Common myeloid progenitor, CD34-positive (primary cell): Measurements from ENCODE around the gene PAFAH2.
"Not testable (repeated sequence)": the region's sequence is repeated elsewhere in the genome, so short reads cannot be mapped to it uniquely, and the experiment has no call there.

Experiments
- CTCF ChIA-PET: fragments of 350-600 bp; sonication (Branson Sonifier 250); formaldehyde crosslinking; loops from one replicate; lab custom pipeline; 2021; ENCODE audit warnings: antibody characterized with exemption; lab: Charles Lee
- POLR2A ChIA-PET: fragments of 350-600 bp; sonication (Branson Sonifier 250); formaldehyde crosslinking; loops from one replicate; lab custom pipeline; 2021; ENCODE audit warnings: antibody characterized with exemption; lab: Charles Lee
- DNase-seq, 3 donors: peaks; one replicate each; pipeline versions ENCODE4 v3.0.0 to v3.0.0-alpha.2; 2013
- H3K27ac ChIP-seq, 2 experiments: 1 replicate in 1 of 2; 2 replicates in 1 of 2; pipeline ENCODE4 v1.7.0; 2013; ENCODE audit warnings: inconsistent platforms in 2 of 2, low read length in 2 of 2, mild to moderate bottlenecking in 2 of 2, low read depth in 1 of 2, moderate library complexity in 1 of 2; ENCODE audit not compliant: severe bottlenecking in 2 of 2, insufficient read depth in 1 of 2, poor library complexity in 1 of 2
- H3K27me3 ChIP-seq, 5 experiments: replicated peaks in 2 of 5; 1 replicate in 3 of 5; 2 replicates in 2 of 5; pipeline versions ENCODE4 v1.6.1 to v1.7.0; 2013; ENCODE audit warnings: low read length in 4 of 5, mild to moderate bottlenecking in 2 of 5, moderate library complexity in 2 of 5, inconsistent platforms in 1 of 5; ENCODE audit not compliant: insufficient read depth in 5 of 5, control insufficient read depth in 4 of 5
- H3K36me3 ChIP-seq, 4 experiments: 1 replicate in 2 of 4; 2 replicates in 2 of 4; pipeline versions ENCODE4 v1.6.1 to v1.7.0; 2013; ENCODE audit warnings: low read length in 3 of 4, control low read depth in 1 of 4, mild to moderate bottlenecking in 1 of 4; ENCODE audit not compliant: control insufficient read depth in 4 of 4, insufficient read depth in 4 of 4
- H3K4me1 ChIP-seq, 4 experiments: 1 replicate in 3 of 4; 2 replicates in 1 of 4; pipeline versions ENCODE4 v1.6.1 to v1.7.1; 2013; ENCODE audit warnings: low read length in 3 of 4, mild to moderate bottlenecking in 3 of 4, control low read depth in 1 of 4, inconsistent platforms in 1 of 4, moderate library complexity in 1 of 4; ENCODE audit not compliant: control insufficient read depth in 4 of 4, insufficient read depth in 4 of 4; ENCODE audit errors: control extremely low read depth in 1 of 4
- H3K4me3 ChIP-seq, 7 experiments: 1 replicate in 4 of 7; 2 replicates in 3 of 7; pipeline versions ENCODE4 v1.5.1 to v1.7.0; 2013; ENCODE audit warnings: mild to moderate bottlenecking in 7 of 7, low read length in 6 of 7, moderate library complexity in 6 of 7, inconsistent platforms in 2 of 7, low read depth in 2 of 7, control low read depth in 1 of 7; ENCODE audit not compliant: insufficient read depth in 4 of 7, control insufficient read depth in 1 of 7; ENCODE audit errors: extremely low read depth in 1 of 7
- H3K9me3 ChIP-seq, 5 experiments: 1 replicate in 4 of 5; 2 replicates in 1 of 5; pipeline versions ENCODE4 v1.6.1 to v1.7.1; 2013; ENCODE audit warnings: low read length in 4 of 5, mild to moderate bottlenecking in 2 of 5, inconsistent platforms in 1 of 5, low read depth in 1 of 5, moderate library complexity in 1 of 5; ENCODE audit not compliant: control insufficient read depth in 4 of 5, insufficient read depth in 2 of 5; ENCODE audit errors: control extremely low read depth in 1 of 5
- WGBS: methylation state at CpG from one replicate; pipeline ENCODE4 v1.1.5; 2013; ENCODE audit not compliant: insufficient coverage; 5-methylcytosine and 5-hydroxymethylcytosine counted together

PAFAH2 gene

DNA sequence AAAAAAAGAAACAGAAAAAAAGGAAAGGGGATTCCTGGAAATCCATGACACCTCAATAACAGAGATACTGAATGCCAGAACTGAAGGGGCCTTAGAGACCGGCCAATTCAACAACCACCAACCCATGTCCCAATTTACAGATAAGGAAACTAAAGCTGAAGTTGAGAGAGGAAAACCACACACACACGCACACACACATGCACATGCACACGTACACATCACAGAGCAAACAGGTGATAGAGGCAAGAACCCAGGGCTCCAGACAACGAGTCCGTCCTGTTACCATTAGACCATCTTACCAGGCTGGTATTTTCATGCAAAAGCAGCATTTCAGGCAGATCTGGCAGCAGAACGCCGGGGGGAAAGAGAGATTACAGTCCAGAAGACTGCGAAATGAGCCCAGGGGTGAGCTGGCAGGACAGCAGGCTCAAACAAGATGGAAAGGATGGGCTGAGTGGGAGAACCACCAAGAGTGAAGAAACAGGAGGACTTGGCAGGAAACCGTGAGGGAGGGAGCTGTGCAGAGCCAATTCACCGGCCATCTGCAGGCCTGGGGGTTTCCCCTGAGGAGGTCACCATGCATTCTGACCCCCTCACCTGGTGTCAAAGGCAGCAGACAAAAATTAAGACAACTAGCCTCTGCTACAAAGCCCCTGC is 43.5 kb downstream of the PAFAH2 start:
- CTCF ChIA-PET: interaction anchor here (0.9 to 2.1 kb wide), 2 partner anchors 36 to 59 kb away, joined by 3 to 5 read pairs; no protein-coding TSS in a partner anchor
- H3K9me3 ChIP-seq: peaks cover 0 to 5% (median 4%) of the 10 kb centered on the region in 5 experiments
- DNase-seq: peak in 1 of 3 donors; percentile 13
- no peak overlapping the region for H3K27ac ChIP-seq
- no peaks in the 10 kb centered on the region for H3K27me3 ChIP-seq
- WGBS: 93% methylated on average over 6 of the region's 10 CpGs
- POLR2A ChIA-PET: no interaction called here
- no peak overlapping the region for H3K4me3 ChIP-seq
- H3K36me3 ChIP-seq: peaks cover 0 to 18% (median 11%) of the 10 kb centered on the region in 4 experiments
- H3K4me1 ChIP-seq: peaks cover 0 to 4% (median 0%) of the 10 kb centered on the region in 4 experiments

DNA sequence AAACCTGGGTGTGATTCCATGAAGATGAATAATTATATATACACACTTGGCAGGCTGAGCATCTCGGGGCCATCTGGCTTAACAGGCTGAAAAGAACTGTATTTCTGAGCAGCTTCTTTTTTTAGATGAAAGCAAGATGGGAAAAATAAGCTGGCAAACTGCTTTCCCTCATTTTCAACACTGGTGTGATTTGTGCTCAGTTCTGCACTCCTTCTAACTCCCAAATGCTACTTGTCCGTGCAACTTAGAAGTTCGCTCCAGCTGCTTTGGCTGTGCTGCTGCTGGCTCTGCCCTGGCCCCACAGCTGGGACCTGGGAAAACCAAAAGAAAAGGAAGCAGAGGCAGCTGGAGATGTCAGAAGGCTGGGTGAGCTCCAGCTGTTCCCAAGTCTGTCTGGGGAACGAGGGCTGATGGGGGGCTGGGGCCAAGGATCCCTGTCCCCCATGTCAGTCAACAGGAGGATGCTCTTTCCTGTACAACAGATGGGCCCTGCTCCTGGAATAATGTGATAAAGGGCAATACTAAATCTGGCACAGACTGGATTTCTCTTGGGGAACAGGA is 44.9 kb downstream of the PAFAH2 start:
- no peak overlapping the region for H3K4me3 ChIP-seq
- CTCF ChIA-PET: no interaction called here
- DNase-seq: no peak
- H3K27ac ChIP-seq: no peak overlapping the region
- no peaks in the 10 kb centered on the region for H3K27me3 ChIP-seq
- H3K4me1 ChIP-seq: peaks cover 0 to 4% (median 0%) of the 10 kb centered on the region in 4 experiments
- H3K36me3 ChIP-seq: peaks cover 0 to 5% (median 2%) of the 10 kb centered on the region in 4 experiments
- WGBS: 95% methylated on average over 2 of the region's 4 CpGs
- POLR2A ChIA-PET: no interaction called here
- H3K9me3 ChIP-seq: no peaks in the 10 kb centered on the region

DNA sequence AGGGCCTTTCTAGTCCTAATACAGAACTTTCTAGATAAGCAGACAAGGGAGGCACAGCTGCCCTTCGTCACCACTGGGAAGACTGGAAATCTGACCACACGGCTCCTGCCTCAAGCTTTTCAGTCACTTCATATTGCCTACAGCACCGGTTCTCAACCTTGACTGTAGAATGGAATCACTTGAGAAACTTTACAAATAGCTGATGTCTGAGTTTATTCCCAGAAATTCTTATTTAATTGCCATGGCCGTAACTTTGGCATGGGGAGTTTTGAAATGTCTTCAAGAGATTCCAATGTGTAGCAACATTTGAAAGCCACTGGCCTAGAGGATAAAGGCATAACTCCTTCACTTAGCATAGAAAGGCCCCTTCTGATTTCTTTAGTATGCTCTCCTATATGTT is 49.2 kb downstream of the PAFAH2 start:
- POLR2A ChIA-PET: no interaction called here
- no peak overlapping the region for H3K27ac ChIP-seq
- H3K9me3 ChIP-seq: peaks cover 0 to 11% (median 2%) of the 10 kb centered on the region in 5 experiments
- no peaks in the 10 kb centered on the region for H3K36me3 ChIP-seq
- H3K4me3 ChIP-seq: no peak overlapping the region
- 100% methylated on average over 2 of the region's 4 CpGs for WGBS
- CTCF ChIA-PET: no interaction called here
- H3K27me3 ChIP-seq: no peaks in the 10 kb centered on the region
- no peaks in the 10 kb centered on the region for H3K4me1 ChIP-seq
- no peak for DNase-seq

DNA sequence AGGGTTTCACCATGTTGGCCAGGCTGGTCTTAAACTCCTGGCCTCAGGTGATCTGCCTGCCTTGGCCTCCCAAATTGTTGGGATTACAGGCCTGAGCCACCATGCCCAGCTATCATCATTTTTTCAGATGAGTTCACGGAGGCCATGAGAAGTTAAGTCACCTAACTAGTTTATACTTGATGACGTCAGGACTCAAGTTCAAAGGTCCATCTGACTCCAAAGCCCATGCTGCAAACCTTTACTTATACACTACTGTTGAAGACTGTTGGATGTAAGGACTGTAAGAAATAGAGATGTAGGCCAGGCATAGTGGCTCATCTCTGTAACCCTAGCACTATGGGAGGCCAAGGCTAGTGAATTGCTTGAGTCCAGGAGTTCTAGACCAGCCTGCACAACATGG is 50.8 kb downstream of the PAFAH2 start:
- ChIA-PET CTCF (no interaction called here), POLR2A (no interaction called here)
- DNase-seq: no peak
- Histone ChIP-seq H3K36me3 (peaks cover 0 to 2% (median 0%) of the 10 kb centered on the region in 4 experiments), H3K4me1 (no peaks in the 10 kb centered on the region), H3K9me3 (peaks cover 0 to 19% (median 6%) of the 10 kb centered on the region in 5 experiments), H3K27ac (no peak overlapping the region), H3K4me3 (no peak overlapping the region), H3K27me3 (no peaks in the 10 kb centered on the region)
- 100% methylated on average over 1 of the region's 2 CpGs for WGBS

DNA sequence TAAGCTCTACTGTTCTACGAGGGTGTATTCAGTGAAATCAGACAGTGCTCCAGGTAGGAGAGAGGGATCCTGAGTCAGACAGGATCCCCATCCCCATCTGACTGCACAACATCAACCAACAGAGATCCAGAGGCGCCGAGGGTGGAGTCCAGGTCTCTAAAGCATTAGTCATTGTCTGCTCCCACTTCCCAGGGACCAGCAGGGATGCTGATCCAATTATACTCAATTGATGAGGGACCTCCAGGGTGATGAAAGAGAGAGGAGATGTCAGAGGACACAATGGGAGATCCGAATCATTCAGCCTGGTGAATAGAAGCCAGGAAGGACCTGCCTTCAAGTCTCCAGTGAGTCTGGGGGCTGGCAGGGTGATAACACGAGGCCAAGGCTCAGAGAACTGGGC is 52.1 kb downstream of the PAFAH2 start:
- Histone ChIP-seq H3K27me3 (no peaks in the 10 kb centered on the region), H3K4me3 (no peak overlapping the region), H3K36me3 (peaks cover 0 to 2% (median 0%) of the 10 kb centered on the region in 4 experiments), H3K4me1 (no peaks in the 10 kb centered on the region), H3K9me3 (peaks cover 0 to 19% (median 6%) of the 10 kb centered on the region in 5 experiments), H3K27ac (no peak overlapping the region)
- CTCF ChIA-PET: interaction anchor here (0.9 kb wide), 1 partner anchor 16 kb away, joined by 3 read pairs; no protein-coding TSS in a partner anchor
- WGBS: 96% methylated on average over 4 of the region's 5 CpGs
- POLR2A ChIA-PET: interaction anchor here (0.6 kb wide), 1 partner anchor 57 kb away, joined by 4 read pairs; no protein-coding TSS in a partner anchor
- no peak for DNase-seq

DNA sequence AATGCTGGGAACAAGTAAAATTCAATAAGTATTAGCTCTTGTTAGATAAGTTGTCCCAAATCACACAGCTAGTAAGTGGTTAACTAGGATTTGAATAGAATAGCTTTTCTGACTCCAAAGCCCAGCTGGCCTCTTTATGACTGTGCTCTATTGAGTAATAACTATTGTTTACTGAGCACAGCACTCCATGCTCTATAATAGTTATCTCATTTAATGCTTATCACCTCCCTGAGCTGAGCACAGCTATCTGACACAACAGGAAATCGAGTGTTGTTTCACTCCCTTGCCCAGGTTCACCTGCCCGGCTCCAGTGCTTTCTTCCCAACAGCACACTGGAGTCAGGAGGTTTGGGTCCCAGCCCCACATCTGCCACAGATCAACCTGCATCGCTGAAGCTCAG is 52.9 kb downstream of the PAFAH2 start:
- CTCF ChIA-PET: interaction anchor here (0.6 to 0.9 kb wide), 2 partner anchors 17 to 24 kb away, joined by 3 read pairs; no protein-coding TSS in a partner anchor
- WGBS: 100% methylated on average over 3 of the region's 3 CpGs
- Histone ChIP-seq H3K27ac (no peak overlapping the region), H3K4me1 (no peaks in the 10 kb centered on the region), H3K4me3 (no peak overlapping the region), H3K9me3 (peaks cover 0 to 19% (median 6%) of the 10 kb centered on the region in 5 experiments), H3K27me3 (no peaks in the 10 kb centered on the region), H3K36me3 (peaks cover 0 to 2% (median 0%) of the 10 kb centered on the region in 4 experiments)
- POLR2A ChIA-PET: interaction anchor here (0.7 kb wide), 1 partner anchor 24 kb away, joined by 3 read pairs; no protein-coding TSS in a partner anchor
- no peak for DNase-seq

DNA sequence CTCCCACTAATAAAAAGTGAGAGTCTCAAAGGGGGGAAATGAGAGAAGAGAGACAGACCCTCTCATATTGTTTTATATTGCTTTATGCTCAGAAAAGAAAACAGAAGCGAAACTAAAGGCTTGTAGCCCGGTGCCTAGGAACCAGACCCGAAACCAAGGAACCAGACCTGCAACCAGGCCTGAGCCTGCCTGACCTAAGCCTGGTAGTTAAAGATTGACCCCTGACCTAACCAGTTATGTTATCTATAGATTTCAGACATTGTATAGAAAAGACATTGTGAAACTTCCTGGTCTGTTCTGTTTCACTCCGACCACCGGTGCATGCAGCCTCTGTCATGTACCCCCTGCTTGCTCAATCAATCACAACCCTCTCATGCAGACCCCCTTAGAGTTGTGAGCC is 54.4 kb downstream of the PAFAH2 start:
- CTCF ChIA-PET, POLR2A ChIA-PET, H3K27me3 ChIP-seq, H3K36me3 ChIP-seq, H3K4me3 ChIP-seq, DNase-seq, H3K27ac ChIP-seq, H3K4me1 ChIP-seq: not testable (repeated sequence)
- H3K9me3 ChIP-seq: peaks cover 0 to 19% (median 6%) of the 10 kb centered on the region in 5 experiments
- 85% methylated on average over 5 of the region's 5 CpGs for WGBS
